NCI-H146 (cell line): ENCODE results near the gene GABPB1.

Source experiments
- DNase-seq: peaks from one replicate; lab custom pipeline; 2025; lab: John Stamatoyannopoulos, UW

Gene GABPB1

GRCh38 chr15:50241684-50242450 lies 113.1 kb downstream of the GABPB1 start:
- DNase-seq = no peak

GRCh38 chr15:50238255-50238654 lies 116.7 kb downstream of the GABPB1 start:
- DNase-seq = no peak

GRCh38 chr15:50236433-50236832 lies 118.6 kb downstream of the GABPB1 start:
- DNase-seq = no peak

- no peak for DNase-seq
Observed at GRCh38 chr15:50235794-50236193, 119.2 kb downstream of the GABPB1 start.

- no peak for DNase-seq
Observed at GRCh38 chr15:50234764-50235163, 120.2 kb downstream of the GABPB1 start.

- no peak for DNase-seq
Observed at GRCh38 chr15:50233192-50233736, 121.7 kb downstream of the GABPB1 start.

- DNase-seq = peak; percentile 13
Observed at GRCh38 chr15:50232791-50233190, 122.2 kb downstream of the GABPB1 start.

GRCh38 chr15:50231761-50232160 lies 123.2 kb downstream of the GABPB1 start:
- DNase-seq = no peak

GRCh38 chr15:50229336-50229735 lies 125.7 kb downstream of the GABPB1 start:
- no peak for DNase-seq

- DNase-seq = no peak
Observed at GRCh38 chr15:50228866-50229265, 126.1 kb downstream of the GABPB1 start.

GRCh38 chr15:50227076-50227475 lies 127.9 kb downstream of the GABPB1 start:
- no peak for DNase-seq

- no peak for DNase-seq
Observed at GRCh38 chr15:50225938-50226337, 129.1 kb downstream of the GABPB1 start.
